Measurements from ENCODE around the gene FCN2.

FCN2 gene

DNA sequence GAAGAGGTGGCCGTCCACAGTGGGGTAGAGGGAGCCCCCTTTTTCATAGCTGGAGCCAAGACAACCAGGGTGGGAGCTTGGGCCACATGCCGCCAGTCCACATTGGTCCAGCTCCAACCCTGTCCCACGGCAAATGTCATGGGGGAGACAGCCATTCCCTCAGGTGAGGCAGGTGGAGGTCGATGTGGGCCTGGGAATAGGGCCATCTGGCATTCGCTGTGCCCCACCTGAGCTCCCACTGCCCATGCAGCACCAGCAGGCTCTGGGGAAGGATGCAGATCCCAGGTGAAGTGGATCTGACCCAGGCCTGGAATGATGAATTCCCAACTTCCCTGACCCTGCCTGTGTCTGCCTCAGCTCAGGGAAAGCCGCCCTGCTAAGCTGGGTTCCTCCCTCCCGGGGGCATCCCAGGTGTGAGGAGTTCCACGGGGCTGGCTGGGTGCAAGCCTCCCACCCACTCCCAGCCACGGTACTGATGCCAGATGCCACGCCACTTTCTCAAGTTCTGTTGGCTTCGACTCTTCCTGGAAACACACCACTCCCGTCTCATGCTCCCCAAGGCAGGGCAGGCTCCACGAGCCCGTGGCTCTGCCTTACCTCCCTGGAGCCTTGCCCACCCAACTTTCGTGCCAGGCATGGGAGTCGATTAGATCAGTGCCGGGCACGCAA lies 25.2 kb upstream of the FCN2 start:
- POLR2A ChIA-PET = no interaction called here
- CTCF ChIA-PET = no interaction called here
- no peak overlapping the region for H3K4me3 ChIP-seq (ENCODE audit: low read depth, low read length)
- no peaks in the 10 kb centered on the region for H3K36me3 ChIP-seq (ENCODE audit: control insufficient read depth in 2 of 2, insufficient read depth in 1 of 2, low read length in 2 of 2)
- no peaks in the 10 kb centered on the region for H3K9me3 ChIP-seq (ENCODE audit: control insufficient read depth, insufficient read depth, low read depth, low read length)
- no peak overlapping the region for H3K27ac ChIP-seq (ENCODE audit: extremely low read depth, low read depth, low read length)
- TF ChIP-seq, protein P1, sequence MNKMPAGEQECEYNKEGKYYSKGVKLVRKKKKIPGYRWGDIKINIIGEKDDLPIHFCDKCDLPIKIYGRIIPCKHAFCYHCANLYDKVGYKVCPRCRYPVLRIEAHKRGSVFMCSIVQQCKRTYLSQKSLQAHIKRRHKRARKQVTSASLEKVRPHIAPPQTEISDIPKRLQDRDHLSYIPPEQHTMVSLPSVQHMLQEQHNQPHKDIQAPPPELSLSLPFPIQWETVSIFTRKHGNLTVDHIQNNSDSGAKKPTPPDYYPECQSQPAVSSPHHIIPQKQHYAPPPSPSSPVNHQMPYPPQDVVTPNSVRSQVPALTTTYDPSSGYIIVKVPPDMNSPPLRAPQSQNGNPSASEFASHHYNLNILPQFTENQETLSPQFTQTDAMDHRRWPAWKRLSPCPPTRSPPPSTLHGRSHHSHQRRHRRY (tag by site-specific recombination; IDR thresholded peaks at IDR 0.05) = no peak
- TF ChIP-seq ZNF768 (tag by site-specific recombination; IDR thresholded peaks at IDR 0.05) = no peak
- no peaks in the 10 kb centered on the region for H3K4me1 ChIP-seq (ENCODE audit: control insufficient read depth, insufficient read depth, low read length)

DNA sequence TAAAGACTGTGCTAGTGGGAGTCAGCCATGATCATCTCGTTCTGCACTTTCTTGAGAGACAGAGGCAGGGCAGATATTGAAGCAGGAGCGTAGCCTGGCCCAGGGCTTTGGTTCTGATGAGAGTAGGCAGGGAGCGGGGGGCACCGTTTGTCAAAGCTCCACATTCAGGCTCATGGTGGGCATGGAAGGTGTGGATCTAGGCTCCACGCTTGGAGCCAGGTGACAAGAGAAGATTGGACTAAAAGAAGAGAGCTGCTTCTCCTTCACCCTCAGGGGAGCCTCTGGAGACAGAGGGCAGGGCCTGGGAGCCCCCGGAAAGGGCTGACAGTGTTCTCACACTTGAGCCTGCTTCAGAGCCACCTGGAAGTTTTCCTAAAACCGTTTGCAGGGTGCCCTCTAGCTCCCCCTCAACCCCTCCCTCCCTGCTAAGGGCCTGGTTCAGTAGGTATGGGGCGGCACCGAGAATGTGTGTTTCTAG lies 24.7 kb upstream of the FCN2 start:
- ChIA-PET POLR2A (no interaction called here), CTCF (interaction anchor here (0.6 kb wide), 1 partner anchor 216 kb away, joined by 3 read pairs; no protein-coding TSS in a partner anchor)
- no peaks in the 10 kb centered on the region for H3K9me3 ChIP-seq (ENCODE audit: control insufficient read depth, insufficient read depth, low read depth, low read length)
- no peak for TF ChIP-seq ZNF707 (tag by site-specific recombination; IDR thresholded peaks at IDR 0.05)
- TF ChIP-seq, protein P2, sequence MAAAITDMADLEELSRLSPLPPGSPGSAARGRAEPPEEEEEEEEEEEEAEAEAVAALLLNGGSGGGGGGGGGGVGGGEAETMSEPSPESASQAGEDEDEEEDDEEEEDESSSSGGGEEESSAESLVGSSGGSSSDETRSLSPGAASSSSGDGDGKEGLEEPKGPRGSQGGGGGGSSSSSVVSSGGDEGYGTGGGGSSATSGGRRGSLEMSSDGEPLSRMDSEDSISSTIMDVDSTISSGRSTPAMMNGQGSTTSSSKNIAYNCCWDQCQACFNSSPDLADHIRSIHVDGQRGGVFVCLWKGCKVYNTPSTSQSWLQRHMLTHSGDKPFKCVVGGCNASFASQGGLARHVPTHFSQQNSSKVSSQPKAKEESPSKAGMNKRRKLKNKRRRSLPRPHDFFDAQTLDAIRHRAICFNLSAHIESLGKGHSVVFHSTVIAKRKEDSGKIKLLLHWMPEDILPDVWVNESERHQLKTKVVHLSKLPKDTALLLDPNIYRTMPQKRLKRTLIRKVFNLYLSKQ (tag by site-specific recombination; IDR thresholded peaks at IDR 0.05; ENCODE audit: borderline replicate concordance) = no peak
- TF ChIP-seq OSR2 (tag by site-specific recombination; IDR thresholded peaks at IDR 0.05) = no peak
- no peak for TF ChIP-seq ZNF701 (tag by site-specific recombination; IDR thresholded peaks at IDR 0.05)
- no peak for TF ChIP-seq ZBTB48 (tag by site-specific recombination; IDR thresholded peaks at IDR 0.05)
- TF ChIP-seq ZNF785 (tag by site-specific recombination; IDR thresholded peaks at IDR 0.05) = no peak
- TF ChIP-seq, protein P3, sequence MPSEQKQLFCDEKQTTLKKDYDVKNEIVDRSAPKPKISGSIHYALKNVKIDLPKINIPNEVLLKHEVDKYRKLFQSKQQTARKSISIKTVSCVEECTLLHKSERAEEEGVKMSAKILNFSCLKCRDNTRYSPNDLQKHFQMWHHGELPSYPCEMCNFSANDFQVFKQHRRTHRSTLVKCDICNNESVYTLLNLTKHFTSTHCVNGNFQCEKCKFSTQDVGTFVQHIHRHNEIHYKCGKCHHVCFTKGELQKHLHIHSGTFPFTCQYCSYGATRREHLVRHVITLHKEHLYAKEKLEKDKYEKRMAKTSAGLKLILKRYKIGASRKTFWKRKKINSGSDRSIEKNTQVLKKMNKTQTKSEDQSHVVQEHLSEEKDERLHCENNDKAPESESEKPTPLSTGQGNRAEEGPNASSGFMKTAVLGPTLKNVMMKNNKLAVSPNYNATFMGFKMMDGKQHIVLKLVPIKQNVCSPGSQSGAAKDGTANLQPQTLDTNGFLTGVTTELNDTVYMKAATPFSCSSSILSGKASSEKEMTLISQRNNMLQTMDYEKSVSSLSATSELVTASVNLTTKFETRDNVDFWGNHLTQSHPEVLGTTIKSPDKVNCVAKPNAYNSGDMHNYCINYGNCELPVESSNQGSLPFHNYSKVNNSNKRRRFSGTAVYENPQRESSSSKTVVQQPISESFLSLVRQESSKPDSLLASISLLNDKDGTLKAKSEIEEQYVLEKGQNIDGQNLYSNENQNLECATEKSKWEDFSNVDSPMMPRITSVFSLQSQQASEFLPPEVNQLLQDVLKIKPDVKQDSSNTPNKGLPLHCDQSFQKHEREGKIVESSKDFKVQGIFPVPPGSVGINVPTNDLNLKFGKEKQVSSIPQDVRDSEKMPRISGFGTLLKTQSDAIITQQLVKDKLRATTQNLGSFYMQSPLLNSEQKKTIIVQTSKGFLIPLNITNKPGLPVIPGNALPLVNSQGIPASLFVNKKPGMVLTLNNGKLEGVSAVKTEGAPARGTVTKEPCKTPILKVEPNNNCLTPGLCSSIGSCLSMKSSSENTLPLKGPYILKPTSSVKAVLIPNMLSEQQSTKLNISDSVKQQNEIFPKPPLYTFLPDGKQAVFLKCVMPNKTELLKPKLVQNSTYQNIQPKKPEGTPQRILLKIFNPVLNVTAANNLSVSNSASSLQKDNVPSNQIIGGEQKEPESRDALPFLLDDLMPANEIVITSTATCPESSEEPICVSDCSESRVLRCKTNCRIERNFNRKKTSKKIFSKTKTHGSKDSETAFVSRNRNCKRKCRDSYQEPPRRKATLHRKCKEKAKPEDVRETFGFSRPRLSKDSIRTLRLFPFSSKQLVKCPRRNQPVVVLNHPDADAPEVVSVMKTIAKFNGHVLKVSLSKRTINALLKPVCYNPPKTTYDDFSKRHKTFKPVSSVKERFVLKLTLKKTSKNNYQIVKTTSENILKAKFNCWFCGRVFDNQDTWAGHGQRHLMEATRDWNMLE (tag by site-specific recombination; conservative IDR thresholded peaks at IDR 0.05; ENCODE audit: low read depth) = no peak
- TF ChIP-seq, protein P4, sequence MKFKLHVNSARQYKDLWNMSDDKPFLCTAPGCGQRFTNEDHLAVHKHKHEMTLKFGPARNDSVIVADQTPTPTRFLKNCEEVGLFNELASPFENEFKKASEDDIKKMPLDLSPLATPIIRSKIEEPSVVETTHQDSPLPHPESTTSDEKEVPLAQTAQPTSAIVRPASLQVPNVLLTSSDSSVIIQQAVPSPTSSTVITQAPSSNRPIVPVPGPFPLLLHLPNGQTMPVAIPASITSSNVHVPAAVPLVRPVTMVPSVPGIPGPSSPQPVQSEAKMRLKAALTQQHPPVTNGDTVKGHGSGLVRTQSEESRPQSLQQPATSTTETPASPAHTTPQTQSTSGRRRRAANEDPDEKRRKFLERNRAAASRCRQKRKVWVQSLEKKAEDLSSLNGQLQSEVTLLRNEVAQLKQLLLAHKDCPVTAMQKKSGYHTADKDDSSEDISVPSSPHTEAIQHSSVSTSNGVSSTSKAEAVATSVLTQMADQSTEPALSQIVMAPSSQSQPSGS (tag by site-specific recombination; IDR thresholded peaks at IDR 0.05; ENCODE audit: low read depth) = no peak
- TF ChIP-seq ZNF843 (tag by site-specific recombination; IDR thresholded peaks at IDR 0.05) = no peak
- no peak for TF ChIP-seq ZNF501 (tag by site-specific recombination; IDR thresholded peaks at IDR 0.05)
- no peak for TF ChIP-seq ZNF350 (tag by site-specific recombination; IDR thresholded peaks at IDR 0.05)
- TF ChIP-seq, protein P5, sequence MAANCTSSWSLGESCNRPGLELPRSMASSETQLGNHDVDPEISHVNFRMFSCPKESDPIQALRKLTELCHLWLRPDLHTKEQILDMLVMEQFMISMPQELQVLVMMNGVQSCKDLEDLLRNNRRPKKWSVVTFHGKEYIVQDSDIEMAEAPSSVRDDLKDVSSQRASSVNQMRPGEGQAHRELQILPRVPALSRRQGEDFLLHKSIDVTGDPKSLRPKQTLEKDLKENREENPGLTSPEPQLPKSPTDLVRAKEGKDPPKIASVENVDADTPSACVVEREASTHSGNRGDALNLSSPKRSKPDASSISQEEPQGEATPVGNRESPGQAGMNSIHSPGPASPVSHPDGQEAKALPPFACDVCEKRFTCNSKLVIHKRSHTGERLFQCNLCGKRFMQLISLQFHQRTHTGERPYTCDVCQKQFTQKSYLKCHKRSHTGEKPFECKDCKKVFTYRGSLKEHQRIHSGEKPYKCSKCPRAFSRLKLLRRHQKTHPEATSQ (tag by site-specific recombination; IDR thresholded peaks at IDR 0.05) = no peak
- no peaks in the 10 kb centered on the region for H3K4me1 ChIP-seq (ENCODE audit: control insufficient read depth, insufficient read depth, low read length)
- H3K27ac ChIP-seq (ENCODE audit: extremely low read depth, low read depth, low read length) = no peak overlapping the region
- no peak overlapping the region for H3K4me3 ChIP-seq (ENCODE audit: low read depth, low read length)
- no peaks in the 10 kb centered on the region for H3K36me3 ChIP-seq (ENCODE audit: control insufficient read depth in 2 of 2, insufficient read depth in 1 of 2, low read length in 2 of 2)

All from HEK293 (cell line).